Keratinocyte (primary cell): ENCODE results near the gene BAZ1B. TPM values are rescaled to one million over a fixed set of nuclear protein-coding genes. Genes with fewer than 3 reads are reported as not detected.
"Not testable (repeated sequence)": the region's sequence is repeated elsewhere in the genome, so short reads cannot be mapped to it uniquely, and the experiment has no call there.

ENCODE experiments used
- DNase-seq: peaks from one replicate; pipeline ENCODE4 v3.0.0-alpha.2; 2011; ENCODE audit warnings: low read depth, missing footprints, low spot score
- FAIRE-seq: peaks from 2 replicates; lab custom pipeline; 2011; peaks lifted over from hg19 to GRCh38; lab: Jason Lieb, UNC
- H2AFZ ChIP-seq: 2 replicates; pipeline ENCODE4 v1.6.0; 2012; ENCODE audit warnings: low read length, control low read depth, inconsistent platforms; ENCODE audit not compliant: control insufficient read depth
- H3K27ac ChIP-seq: 2 replicates; pipeline ENCODE4 v1.5.1; 2011; ENCODE audit warnings: low read length; ENCODE audit not compliant: control insufficient read depth, insufficient read depth
- H3K27me3 ChIP-seq: 3 replicates; pipeline ENCODE4 v1.6.0; 2011; ENCODE audit warnings: low read length; ENCODE audit not compliant: control insufficient read depth, insufficient read depth; ENCODE audit errors: extremely low read depth
- H3K36me3 ChIP-seq, 2 experiments: 2 replicates in 1 of 2; 3 replicates in 1 of 2; pipeline ENCODE4 v1.5.1; 2011; ENCODE audit warnings: low read length in 2 of 2, mild to moderate bottlenecking in 1 of 2; ENCODE audit not compliant: control insufficient read depth in 2 of 2, insufficient read depth in 2 of 2; ENCODE audit errors: extremely low read depth in 1 of 2
- H3K4me1 ChIP-seq: 3 replicates; pipeline ENCODE4 v1.5.1; 2011; ENCODE audit warnings: low read length; ENCODE audit not compliant: control insufficient read depth, insufficient read depth; ENCODE audit errors: extremely low read depth
- H3K4me2 ChIP-seq: 3 replicates; pipeline ENCODE4 v1.6.0; 2011; ENCODE audit warnings: low read depth, low read length; ENCODE audit not compliant: control insufficient read depth, insufficient read depth; ENCODE audit errors: extremely low read depth
- H3K4me3 ChIP-seq, 3 experiments: fragments of 200-600 bp in 1 of 3; sonication (generic) in 1 of 3; 2 replicates in 2 of 3; 3 replicates in 1 of 3; pipeline ENCODE4 v1.5.1; 2011 to 2016; ENCODE audit warnings: low read length in 3 of 3, mild to moderate bottlenecking in 3 of 3, control low read depth in 2 of 3, inconsistent platforms in 1 of 3, low read depth in 1 of 3, mixed read lengths in 1 of 3, mixed run types in 1 of 3, moderate library complexity in 1 of 3; ENCODE audit not compliant: control insufficient read depth in 2 of 3, insufficient read depth in 2 of 3; ENCODE audit errors: extremely low read depth in 1 of 3
- H3K79me2 ChIP-seq: 2 replicates; pipeline ENCODE4 v1.6.0; 2012; ENCODE audit warnings: low read length; ENCODE audit not compliant: control insufficient read depth, insufficient read depth
- H3K9ac ChIP-seq: 3 replicates; pipeline ENCODE4 v1.6.0; 2011; ENCODE audit warnings: low read length; ENCODE audit not compliant: control insufficient read depth, insufficient read depth; ENCODE audit errors: extremely low read depth
- H3K9me1 ChIP-seq: 3 replicates; pipeline ENCODE4 v1.6.0; 2011; ENCODE audit warnings: low read length; ENCODE audit not compliant: control insufficient read depth, insufficient read depth; ENCODE audit errors: extremely low read depth
- H3K9me3 ChIP-seq: 2 replicates; pipeline ENCODE4 v1.5.1; 2012; ENCODE audit warnings: low read depth, low read length; ENCODE audit not compliant: control insufficient read depth
- H4K20me1 ChIP-seq: 3 replicates; pipeline ENCODE4 v1.6.0; 2011; ENCODE audit warnings: low read length; ENCODE audit not compliant: control insufficient read depth, insufficient read depth; ENCODE audit errors: extremely low read depth
- CTCF ChIP-seq, 3 experiments: IDR thresholded peaks in 1 of 3; conservative IDR thresholded peaks in 1 of 3; optimal IDR thresholded peaks in 1 of 3; 2 replicates in 2 of 3; 3 replicates in 1 of 3; pipeline versions ENCODE3 to v1.5.1; 2011; ENCODE audit warnings: low read length in 3 of 3, mild to moderate bottlenecking in 3 of 3, moderate library complexity in 2 of 3, control low read depth in 1 of 3, inconsistent platforms in 1 of 3; ENCODE audit not compliant: insufficient read depth in 2 of 3; ENCODE audit errors: extremely low read depth in 1 of 3
- EZH2 ChIP-seq: IDR thresholded peaks from one replicate; pipeline ENCODE4 v1.6.1; 2012; ENCODE audit warnings: inconsistent platforms, mild to moderate bottlenecking, low read length, moderate library complexity
- dilution Hi-C: fragments of 300-500 bp; cut with MboI; formaldehyde crosslinking; loops from one replicate; pipeline ENCODE4 v1.7.0; 2020; ENCODE audit warnings: low sequenced_read_pairs; ENCODE audit not compliant: extremely low pct_ligation_motif_present
- polyA plus RNA-seq, 5 experiments: library from polyadenylated mRNA; depleted of rRNA in 3 of 5; stranded (reverse) in 3 of 5; stranded (forward) in 1 of 5; unstranded in 1 of 5; fragments of >200 nt; gene quantifications; 1 replicate in 1 of 5; 2 replicates in 3 of 5; 3 replicates in 1 of 5; pipeline versions ENCODE4 v1.2.1 to v1.2.3, GENCODE V29; 2011 to 2012; ENCODE audit warnings: missing spikeins in 2 of 5, low read depth in 1 of 5, low replicate concordance in 1 of 5

The BAZ1B gene
- polyA plus RNA-seq, 1 donor (not counting 4 experiments of a cell fraction or from before 2014, with no cell fraction given) = 24.3 TPM

GRCh38 chr7:73541722-73542121 lies 19.6 kb upstream of the BAZ1B start:
- FAIRE-seq (no peak), DNase-seq (no peak)
- dilution Hi-C loops = no loop called here
- Histone ChIP-seq H3K27me3 (no peaks in the 10 kb centered on the region), H3K4me1 (no peaks in the 10 kb centered on the region), H3K79me2 (peaks cover 35% of the 10 kb centered on the region), H3K9ac (no peak overlapping the region), H3K9me3 (no peaks in the 10 kb centered on the region), H3K9me1 (no peaks in the 10 kb centered on the region), H3K4me2 (no peak overlapping the region), H4K20me1 (peaks cover 11% of the 10 kb centered on the region), H3K27ac (no peak overlapping the region), H3K36me3 (peaks cover 28 to 29% of the 10 kb centered on the region in 2 experiments), H3K4me3 (no peak overlapping the region), H2AFZ (no peak overlapping the region)
- no peak for TF ChIP-seq EZH2
- no peak for TF ChIP-seq CTCF (optimal IDR thresholded peaks at IDR 0.05 in 1 of 3, IDR thresholded peaks at IDR 0.05 in 1 of 3, conservative IDR thresholded peaks at IDR 0.05 in 1 of 3; ENCODE audit: extremely low read depth in 1 of 3, insufficient read depth in 2 of 3, low read length in 3 of 3)

GRCh38 chr7:73539709-73540108 lies 17.6 kb upstream of the BAZ1B start:
- H2AFZ ChIP-seq = no peak overlapping the region
- peaks cover 31 to 34% of the 10 kb centered on the region in 2 experiments for H3K36me3 ChIP-seq
- H3K27ac ChIP-seq = no peak overlapping the region
- no peaks in the 10 kb centered on the region for H3K27me3 ChIP-seq
- H3K4me2 ChIP-seq = no peak overlapping the region
- H3K4me1 ChIP-seq = no peaks in the 10 kb centered on the region
- no peak overlapping the region for H3K9ac ChIP-seq
- dilution Hi-C loops = no loop called here
- H4K20me1 ChIP-seq = peaks cover 9% of the 10 kb centered on the region
- H3K79me2 ChIP-seq = peaks cover 19% of the 10 kb centered on the region
- no peak for TF ChIP-seq CTCF (optimal IDR thresholded peaks at IDR 0.05 in 1 of 3, IDR thresholded peaks at IDR 0.05 in 1 of 3, conservative IDR thresholded peaks at IDR 0.05 in 1 of 3; ENCODE audit: extremely low read depth in 1 of 3, insufficient read depth in 2 of 3, low read length in 3 of 3)
- no peaks in the 10 kb centered on the region for H3K9me1 ChIP-seq
- H3K9me3 ChIP-seq = no peaks in the 10 kb centered on the region
- DNase-seq = no peak
- H3K4me3 ChIP-seq = no peak overlapping the region
- no peak for FAIRE-seq

GRCh38 chr7:73538510-73538909 lies 16.4 kb upstream of the BAZ1B start:
- dilution Hi-C loops, H4K20me1 ChIP-seq, H3K9me3 ChIP-seq, H2AFZ ChIP-seq, FAIRE-seq, DNase-seq, H3K4me3 ChIP-seq, H3K9ac ChIP-seq, H3K4me1 ChIP-seq, H3K4me2 ChIP-seq, H3K27ac ChIP-seq, H3K9me1 ChIP-seq, H3K27me3 ChIP-seq: not testable (repeated sequence)
- Histone ChIP-seq H3K36me3 (peaks cover 29 to 31% of the 10 kb centered on the region in 2 experiments), H3K79me2 (peaks cover 14% of the 10 kb centered on the region)
